ENCODE data around the gene CPNE6.

Gene CPNE6

DNA sequence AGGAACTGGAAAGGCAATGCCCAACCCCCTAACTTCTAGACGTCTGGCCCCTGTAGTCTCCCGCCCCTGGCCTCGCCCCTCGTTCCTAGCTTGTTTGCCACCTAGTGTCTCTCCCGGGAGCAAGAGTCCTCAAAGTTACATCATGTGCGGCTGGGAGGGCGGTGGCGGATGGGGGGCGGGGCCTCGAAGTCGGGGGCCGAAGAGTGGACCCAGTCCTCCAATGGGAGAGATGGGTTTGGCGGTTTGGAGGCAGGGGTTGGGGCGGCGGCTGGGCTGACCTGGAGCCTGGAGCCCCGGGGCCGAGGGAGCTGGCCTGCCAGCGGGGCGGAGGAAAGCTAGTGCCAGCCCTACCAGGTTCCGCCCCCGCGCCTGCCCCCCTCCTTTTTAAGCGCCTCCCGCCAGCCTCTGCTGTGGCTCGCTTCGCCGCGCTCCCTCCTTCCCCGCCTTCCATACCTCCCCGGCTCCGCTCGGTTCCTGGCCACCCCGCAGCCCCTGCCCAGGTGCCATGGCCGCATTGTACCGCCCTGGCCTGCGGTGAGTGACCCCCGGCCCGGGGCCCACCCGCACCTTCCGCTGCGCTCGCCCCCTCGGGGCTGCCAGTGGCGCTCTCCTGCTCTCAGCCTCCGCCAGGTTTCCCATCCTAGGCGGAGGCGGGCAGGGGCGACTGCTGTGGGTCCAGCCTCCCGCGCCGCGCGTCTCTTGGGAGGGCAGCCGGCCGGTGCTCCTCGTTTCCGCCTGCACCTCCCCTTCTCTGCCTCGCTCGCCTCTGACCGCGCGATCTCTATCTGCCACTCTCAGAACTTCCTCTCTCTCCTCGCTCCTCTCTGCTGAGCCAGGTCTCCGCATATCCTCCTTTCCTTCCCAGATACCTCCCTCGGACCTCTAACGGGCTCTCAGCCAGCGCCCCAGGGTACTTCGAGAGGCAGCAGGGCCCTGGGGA lies 22.8 kb downstream of the CPNE6 start, which contains the start of gene PCK2:
Gene PCK2, plus strand, starts transcription at position 411 of the 940 bp plus-strand sequence. Its CDS starts 95 bp downstream, at position 506.
- TF ChIP-seq, protein P1, sequence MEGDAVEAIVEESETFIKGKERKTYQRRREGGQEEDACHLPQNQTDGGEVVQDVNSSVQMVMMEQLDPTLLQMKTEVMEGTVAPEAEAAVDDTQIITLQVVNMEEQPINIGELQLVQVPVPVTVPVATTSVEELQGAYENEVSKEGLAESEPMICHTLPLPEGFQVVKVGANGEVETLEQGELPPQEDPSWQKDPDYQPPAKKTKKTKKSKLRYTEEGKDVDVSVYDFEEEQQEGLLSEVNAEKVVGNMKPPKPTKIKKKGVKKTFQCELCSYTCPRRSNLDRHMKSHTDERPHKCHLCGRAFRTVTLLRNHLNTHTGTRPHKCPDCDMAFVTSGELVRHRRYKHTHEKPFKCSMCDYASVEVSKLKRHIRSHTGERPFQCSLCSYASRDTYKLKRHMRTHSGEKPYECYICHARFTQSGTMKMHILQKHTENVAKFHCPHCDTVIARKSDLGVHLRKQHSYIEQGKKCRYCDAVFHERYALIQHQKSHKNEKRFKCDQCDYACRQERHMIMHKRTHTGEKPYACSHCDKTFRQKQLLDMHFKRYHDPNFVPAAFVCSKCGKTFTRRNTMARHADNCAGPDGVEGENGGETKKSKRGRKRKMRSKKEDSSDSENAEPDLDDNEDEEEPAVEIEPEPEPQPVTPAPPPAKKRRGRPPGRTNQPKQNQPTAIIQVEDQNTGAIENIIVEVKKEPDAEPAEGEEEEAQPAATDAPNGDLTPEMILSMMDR (IDR thresholded peaks at IDR 0.05; ENCODE audit: extremely low read depth, missing control alignments), result no peak
- peak; percentile 91 for DNase-seq (ENCODE audit: low spot score)

- TF ChIP-seq, protein P1 (IDR thresholded peaks at IDR 0.05; ENCODE audit: extremely low read depth, missing control alignments), result no peak
- no peak for DNase-seq (ENCODE audit: low spot score)
These were observed 23.5 kb downstream of the CPNE6 start for GRCh38 chr14:24094841-24095270.

- TF ChIP-seq, protein P1 (IDR thresholded peaks at IDR 0.05; ENCODE audit: extremely low read depth, missing control alignments), result no peak
- DNase-seq (ENCODE audit: low spot score), result peak; percentile 96
These were observed 24.1 kb downstream of the CPNE6 start for GRCh38 chr14:24095271-24096068.

DNA sequence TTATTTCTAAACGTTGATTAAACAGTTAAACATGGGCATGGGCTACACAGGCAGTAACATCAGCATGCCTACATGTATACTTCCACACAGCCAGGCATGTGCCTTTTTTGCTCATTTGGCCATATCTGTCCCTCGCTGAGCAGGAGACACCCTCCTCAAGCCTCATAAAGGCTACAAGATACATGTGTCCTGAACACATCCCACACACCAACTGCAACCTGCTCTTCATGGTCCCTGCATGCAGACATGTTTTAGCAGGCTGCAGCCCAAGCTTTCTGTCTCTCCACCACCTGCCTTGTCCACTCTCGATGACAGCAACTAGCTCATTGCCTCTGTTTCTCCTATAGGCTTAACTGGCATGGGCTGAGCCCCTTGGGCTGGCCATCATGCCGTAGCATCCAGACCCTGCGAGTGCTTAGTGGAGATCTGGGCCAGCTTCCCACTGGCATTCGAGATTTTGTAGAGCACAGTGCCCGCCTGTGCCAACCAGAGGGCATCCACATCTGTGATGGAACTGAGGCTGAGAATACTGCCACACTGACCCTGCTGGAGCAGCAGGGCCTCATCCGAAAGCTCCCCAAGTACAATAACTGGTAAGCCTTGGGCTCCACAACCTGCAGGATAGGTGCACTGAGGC lies 25.3 kb downstream of the CPNE6 start:
- DNase-seq (ENCODE audit: low spot score), result no peak
- TF ChIP-seq, protein P1 (IDR thresholded peaks at IDR 0.05; ENCODE audit: extremely low read depth, missing control alignments), result no peak

GRCh38 chr14:24098229-24098926 lies 27.0 kb downstream of the CPNE6 start:
- no peak for DNase-seq (ENCODE audit: low spot score)
- TF ChIP-seq, protein P1 (IDR thresholded peaks at IDR 0.05; ENCODE audit: extremely low read depth, missing control alignments), result no peak

GRCh38 chr14:24098927-24099813 lies 27.8 kb downstream of the CPNE6 start:
- TF ChIP-seq, protein P1 (IDR thresholded peaks at IDR 0.05; ENCODE audit: extremely low read depth, missing control alignments), result no peak
- DNase-seq (ENCODE audit: low spot score), result no peak
